ENCODE measurements around the gene HOXA7. TPM values are rescaled to one million over a fixed set of nuclear protein-coding genes. Genes with fewer than 3 reads are reported as not detected.

Gene HOXA7
- total and polyA plus RNA-seq, 2 donors (not counting 1 experiment from before 2014, with no cell fraction given), result 0.37 TPM; not detected in 1

DNA sequence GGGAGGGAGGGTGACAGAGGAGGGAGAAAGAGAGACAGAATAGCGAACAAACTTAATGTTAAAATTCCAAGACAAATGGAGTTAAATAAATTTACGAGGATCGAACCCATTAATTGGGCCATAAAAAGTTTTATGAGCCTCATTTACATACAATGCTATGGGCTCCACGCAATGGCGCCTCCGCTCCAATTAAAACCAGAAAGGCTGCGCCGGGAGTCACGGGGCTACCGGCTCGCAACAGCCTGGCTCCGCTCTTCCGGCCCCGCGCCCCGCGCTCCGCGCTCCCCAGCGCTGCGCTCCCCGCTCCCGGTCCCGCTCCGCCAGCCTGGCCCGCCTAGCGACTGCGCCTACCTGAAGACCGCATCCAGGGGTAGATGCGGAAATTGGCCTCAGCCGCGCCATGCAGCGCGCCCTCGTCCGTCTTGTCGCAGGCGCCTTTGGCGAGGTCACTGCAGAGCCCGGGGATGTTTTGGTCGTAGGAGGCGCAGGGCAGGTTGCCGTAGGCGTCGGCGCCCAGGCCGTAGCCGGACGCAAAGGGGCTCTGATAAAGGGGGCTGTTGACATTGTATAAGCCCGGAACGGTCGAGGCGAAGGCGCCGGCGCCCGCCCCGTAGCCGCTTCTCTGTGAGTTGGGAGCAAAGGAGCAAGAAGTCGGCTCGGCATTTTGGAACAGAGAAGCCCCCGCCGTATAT is 513 bp downstream of the HOXA7 start:
- Histone ChIP-seq H4K20me1 (ENCODE audit: control insufficient read depth, insufficient read depth, low read length, poor library complexity, severe bottlenecking) (peaks cover 10% of the 10 kb centered on the region), H3K9ac (ENCODE audit: low read length) (peak overlapping the region; percentile 8), H3K79me2 (ENCODE audit: control insufficient read depth, insufficient read depth, low read length) (no peaks in the 10 kb centered on the region), H3K27ac (ENCODE audit: low read length in 2 of 2) (no peak overlapping the region), H3K9me3 (ENCODE audit: control extremely low read depth in 1 of 3, control insufficient read depth in 2 of 3, insufficient read depth in 1 of 3, low read length in 2 of 3) (peaks cover 0 to 87% (median 18%) of the 10 kb centered on the region in 3 donors), H3K4me2 (replicated peaks; ENCODE audit: low read depth, low read length, poor library complexity, severe bottlenecking) (peak overlapping the region; percentile 42), H3K4me1 (ENCODE audit: control insufficient read depth in 2 of 2, insufficient read depth in 2 of 2, low read length in 2 of 2) (peaks cover 65 to 75% of the 10 kb centered on the region in 2 donors), H3K36me3 (replicated peaks in 1 of 2; ENCODE audit: control extremely low read depth in 1 of 2, control insufficient read depth in 1 of 2, extremely low read depth in 1 of 2, insufficient read depth in 2 of 2, low read length in 1 of 2) (no peaks in the 10 kb centered on the region), H3K4me3 (ENCODE audit: control extremely low read depth in 1 of 5, extremely low read depth in 1 of 5, insufficient read depth in 1 of 5, low read depth in 2 of 5, low read length in 4 of 5) (peak overlapping the region in 2 of 5 experiments; percentile 8 to 15), H3K27me3 (replicated peaks in 1 of 4; ENCODE audit: control extremely low read depth in 1 of 4, control insufficient read depth in 3 of 4, insufficient read depth in 4 of 4, low read length in 3 of 4) (peaks cover 1 to 96% (median 84%) of the 10 kb centered on the region in 4 experiments), H2AFZ (ENCODE audit: insufficient read depth, low read depth, low read length, poor library complexity, severe bottlenecking) (no peak overlapping the region)
- H3K4me3 Mint-ChIP-seq, result peak overlapping the region; percentile 23
- ChIA-PET POLR2A (interaction anchor here (1.1 to 1.5 kb wide), 2 partner anchors 10 to 1300 kb away, joined by 3 to 5 read pairs; partner anchors contain the start of gene HOXA9), CTCF (interaction anchor here (0.8 to 1.5 kb wide), 2 partner anchors 787 to 1301 kb away, joined by 4 to 5 read pairs; no protein-coding TSS in a partner anchor)
- no peaks in the 10 kb centered on the region for H3K9me3 Mint-ChIP-seq (ENCODE audit: insufficient read depth)
- DNase-seq (peak; percentile 57), ATAC-seq (ENCODE audit: low read depth) (no peak)
- H3K27ac Mint-ChIP-seq, result peak overlapping the region; percentile 86
- H3K27me3 Mint-ChIP-seq, result peaks cover 80% of the 10 kb centered on the region
- WGBS (ENCODE audit: insufficient coverage), result 2% methylated on average over 60 of the region's 63 CpGs
- intact Hi-C loops (cut with micrococcal nuclease), result loop anchor here (2.0 kb wide), 2 partner anchors 85 to 1299 kb away; no protein-coding TSS in a partner anchor
- no peak for TF ChIP-seq EZH2 (IDR thresholded peaks at IDR 0.05; ENCODE audit: borderline replicate concordance, insufficient read depth, low read depth, low read length, poor library complexity, severe bottlenecking)
- TF ChIP-seq, protein P1, sequence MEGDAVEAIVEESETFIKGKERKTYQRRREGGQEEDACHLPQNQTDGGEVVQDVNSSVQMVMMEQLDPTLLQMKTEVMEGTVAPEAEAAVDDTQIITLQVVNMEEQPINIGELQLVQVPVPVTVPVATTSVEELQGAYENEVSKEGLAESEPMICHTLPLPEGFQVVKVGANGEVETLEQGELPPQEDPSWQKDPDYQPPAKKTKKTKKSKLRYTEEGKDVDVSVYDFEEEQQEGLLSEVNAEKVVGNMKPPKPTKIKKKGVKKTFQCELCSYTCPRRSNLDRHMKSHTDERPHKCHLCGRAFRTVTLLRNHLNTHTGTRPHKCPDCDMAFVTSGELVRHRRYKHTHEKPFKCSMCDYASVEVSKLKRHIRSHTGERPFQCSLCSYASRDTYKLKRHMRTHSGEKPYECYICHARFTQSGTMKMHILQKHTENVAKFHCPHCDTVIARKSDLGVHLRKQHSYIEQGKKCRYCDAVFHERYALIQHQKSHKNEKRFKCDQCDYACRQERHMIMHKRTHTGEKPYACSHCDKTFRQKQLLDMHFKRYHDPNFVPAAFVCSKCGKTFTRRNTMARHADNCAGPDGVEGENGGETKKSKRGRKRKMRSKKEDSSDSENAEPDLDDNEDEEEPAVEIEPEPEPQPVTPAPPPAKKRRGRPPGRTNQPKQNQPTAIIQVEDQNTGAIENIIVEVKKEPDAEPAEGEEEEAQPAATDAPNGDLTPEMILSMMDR (IDR thresholded peaks at IDR 0.05), result no peak
- peaks cover 45% of the 10 kb centered on the region for H3K4me1 Mint-ChIP-seq

Measured in B cell (primary cell).